GM19463 (cell line): ENCODE measurements around the gene KAT7.

Experiments
- ATAC-seq: cut with Tn5 transposase; IDR thresholded peaks from one replicate; pipeline ENCODE4 v1.9.1; 2021; ENCODE audit warnings: mild to moderate bottlenecking, moderate library complexity; ENCODE audit not compliant: unreplicated experiment

Gene KAT7

DNA sequence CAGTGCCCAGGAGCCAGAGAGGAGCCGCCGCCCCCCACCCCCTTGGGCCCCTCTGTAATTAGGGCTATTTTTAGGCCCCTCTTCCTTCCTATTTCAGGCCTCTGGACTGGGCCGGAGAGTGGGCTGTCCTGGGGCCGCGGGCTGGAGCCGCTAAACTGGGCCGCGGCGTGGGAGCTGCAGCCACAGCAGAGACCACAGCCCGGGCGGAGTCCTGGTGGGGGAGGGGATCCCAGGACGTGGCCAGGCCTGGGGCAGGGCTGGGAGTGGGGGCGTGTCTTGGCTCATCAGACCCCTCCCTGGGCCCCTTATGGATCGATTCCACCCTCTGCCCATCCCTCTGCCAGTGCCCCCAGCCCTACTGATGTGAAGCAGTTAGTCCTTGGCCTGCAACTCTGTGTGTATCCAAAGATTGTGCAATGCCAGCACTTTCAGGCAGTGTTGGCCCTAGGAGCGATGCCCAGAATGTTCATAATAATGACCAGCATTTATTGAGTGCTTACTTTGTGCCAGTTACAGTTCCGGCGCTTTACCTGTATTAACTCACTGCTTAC lies 74.4 kb downstream of the KAT7 start:
- no peak for ATAC-seq

DNA sequence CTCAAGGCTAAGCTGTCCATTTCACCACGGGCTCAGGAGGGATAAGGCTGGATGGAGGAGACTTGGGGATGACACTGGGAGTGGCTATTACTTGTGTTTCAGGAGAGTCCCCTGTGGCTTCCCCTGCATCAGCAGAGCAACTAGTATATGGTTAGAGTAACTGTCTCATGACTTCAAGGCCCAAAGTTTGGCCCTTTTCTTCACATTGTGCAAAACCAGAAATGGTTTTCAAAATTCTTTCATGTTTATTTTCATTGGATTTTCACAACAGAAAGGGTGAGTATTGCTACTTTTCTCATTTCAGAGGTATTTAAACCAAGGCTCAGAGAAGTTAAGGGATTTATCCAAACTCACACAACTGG lies 77.5 kb downstream of the KAT7 start:
- ATAC-seq, result no peak

DNA sequence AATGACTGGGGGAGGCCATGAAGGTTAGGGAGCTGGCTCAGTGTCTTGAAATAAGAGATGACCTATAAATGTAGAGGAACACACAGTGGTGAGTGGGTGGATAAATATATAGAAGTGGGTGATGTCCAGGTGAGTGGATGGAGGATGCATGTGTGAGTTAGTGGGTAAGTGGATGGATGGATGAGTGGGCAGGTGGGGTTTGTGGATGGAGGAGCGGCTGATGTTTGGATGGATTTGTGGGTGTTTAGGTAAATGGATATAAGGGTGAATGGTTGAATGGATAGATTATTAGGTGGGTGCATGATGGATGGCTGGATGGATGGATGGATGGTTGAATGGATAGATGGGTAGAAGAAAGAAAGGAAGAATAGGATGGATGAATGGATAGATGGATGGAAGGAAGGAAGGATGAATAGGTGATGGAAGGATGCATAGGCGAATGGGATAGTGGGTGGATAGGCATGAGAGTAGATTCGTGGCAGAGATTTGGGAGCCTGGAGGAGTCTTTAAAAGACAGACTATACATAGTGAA lies 78.5 kb downstream of the KAT7 start:
- no peak for ATAC-seq

DNA sequence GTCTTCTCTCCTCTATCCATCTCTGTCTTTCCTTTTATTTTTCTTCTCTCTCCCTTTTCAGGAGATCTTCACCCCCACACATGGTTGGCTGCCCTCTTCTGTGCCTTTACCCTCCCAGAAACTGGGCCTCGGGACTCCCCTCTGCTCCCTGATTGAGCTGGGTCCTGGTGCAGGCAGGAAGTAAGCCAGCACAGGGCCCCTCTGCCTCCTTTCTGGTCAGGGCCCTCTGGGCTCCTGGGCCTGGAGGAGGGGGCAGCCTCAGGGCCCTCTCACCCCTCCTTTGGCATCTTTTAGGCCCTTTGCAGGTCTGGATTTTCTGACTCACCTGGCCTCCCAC lies 80.5 kb downstream of the KAT7 start:
- no peak for ATAC-seq

DNA sequence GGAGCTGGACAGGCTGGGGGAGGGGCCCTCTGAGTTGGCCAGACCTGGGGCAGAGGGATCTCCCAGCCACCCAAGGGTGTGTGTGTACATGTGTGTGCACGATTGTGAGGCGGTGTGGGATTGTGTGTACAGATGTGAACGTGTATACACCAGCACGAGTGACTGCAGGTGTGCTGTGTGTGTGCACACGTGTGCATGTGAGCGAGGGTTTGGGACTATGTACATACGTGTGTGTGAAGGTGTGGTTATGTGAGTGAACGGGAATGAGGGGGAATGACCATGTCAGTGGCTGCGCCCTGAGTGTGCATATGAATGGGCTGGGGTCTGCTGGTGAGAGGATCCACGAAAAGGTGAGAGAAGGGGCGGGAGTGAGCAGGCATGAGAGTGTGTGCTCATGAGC lies 81.8 kb downstream of the KAT7 start:
- no peak for ATAC-seq

DNA sequence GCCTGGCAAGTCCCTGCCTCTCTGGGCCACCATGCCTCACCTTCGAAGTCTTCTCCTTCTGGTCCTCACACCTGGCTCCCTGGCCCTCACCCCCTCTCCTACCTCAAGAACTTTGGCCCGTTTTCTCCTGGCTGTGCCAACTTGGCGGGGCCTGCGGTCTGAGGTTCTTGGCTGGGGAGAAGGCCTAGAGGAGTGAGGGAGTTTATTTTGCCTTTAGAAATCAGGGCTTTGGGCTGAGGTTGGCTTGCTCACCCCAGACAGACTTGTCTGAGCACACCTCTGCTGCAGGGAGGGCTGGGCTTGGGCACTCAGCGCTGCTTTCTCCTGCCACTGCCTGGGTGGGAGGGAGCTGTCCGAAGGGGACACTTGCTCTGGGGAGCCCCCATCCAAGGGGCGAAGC lies 82.7 kb downstream of the KAT7 start:
- ATAC-seq, result no peak

DNA sequence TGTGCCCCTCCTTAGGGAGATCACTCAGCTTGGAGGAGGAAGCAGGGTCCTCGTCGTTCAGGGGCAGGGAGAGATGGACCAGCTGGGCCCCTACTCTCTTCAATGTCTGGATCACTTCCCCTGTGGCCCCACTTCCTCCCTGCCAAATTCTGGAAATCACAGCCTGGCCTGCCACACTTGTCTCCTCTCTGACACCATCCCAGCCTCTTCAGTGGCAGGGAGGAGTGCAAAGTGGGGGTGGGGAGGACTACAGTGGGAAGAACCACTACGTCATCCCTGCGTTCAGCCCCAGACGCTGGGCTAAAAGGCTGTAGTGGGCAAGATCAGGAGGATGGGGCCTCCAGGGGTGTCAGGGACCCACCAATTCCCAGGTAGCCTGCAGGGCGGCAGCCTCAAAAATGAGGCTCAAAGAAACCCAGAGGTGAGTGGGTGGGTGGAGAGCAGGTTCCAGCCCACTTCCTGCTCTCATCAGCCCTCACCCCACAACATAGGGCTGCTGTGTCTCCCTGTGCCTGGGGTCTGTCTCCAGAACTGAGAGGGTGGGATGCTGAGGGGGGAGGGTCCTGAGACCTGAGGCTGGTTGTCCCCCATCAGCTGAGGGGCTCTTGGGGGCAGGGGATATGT lies 84.4 kb downstream of the KAT7 start:
- ATAC-seq, result no peak

DNA sequence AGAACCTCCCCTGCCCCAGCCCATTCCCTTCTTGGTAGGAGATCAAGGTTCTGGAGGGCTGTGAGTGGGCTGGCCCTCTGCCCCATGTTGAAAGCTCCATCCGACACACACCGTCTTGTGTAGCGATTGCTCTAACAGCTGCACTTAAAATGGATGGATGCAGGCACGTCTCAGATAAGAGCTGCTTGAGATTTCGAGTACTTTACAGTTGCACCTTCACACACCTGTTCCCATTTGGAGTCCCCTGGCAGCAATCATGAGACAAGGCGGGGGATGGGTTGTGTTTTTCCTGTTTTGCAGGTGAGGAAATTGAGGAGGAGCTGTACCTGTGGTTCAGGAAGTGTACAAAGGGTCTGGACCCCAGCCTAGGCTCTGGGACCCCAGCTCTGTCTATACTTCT lies 85.0 kb downstream of the KAT7 start:
- no peak for ATAC-seq

DNA sequence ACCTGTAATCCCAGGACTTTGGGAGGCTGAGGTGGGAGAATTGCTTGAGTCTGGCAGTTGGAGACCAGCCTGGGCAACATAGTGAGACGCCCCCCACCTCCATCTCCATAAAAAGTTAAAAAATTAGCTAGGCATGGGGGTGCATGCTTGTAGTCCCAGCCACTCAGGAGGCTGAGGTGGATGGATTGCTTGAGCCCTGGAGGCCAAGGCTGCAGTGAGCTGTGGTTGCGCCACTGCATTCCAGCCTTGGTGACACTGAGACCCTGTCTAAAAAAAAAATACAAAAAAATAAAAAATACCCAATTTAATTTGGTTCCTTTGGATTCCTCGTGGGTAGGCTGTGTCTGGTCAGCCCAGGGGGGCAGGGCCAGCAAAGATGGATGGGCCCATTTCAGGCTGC lies 85.4 kb downstream of the KAT7 start:
- ATAC-seq, result no peak

DNA sequence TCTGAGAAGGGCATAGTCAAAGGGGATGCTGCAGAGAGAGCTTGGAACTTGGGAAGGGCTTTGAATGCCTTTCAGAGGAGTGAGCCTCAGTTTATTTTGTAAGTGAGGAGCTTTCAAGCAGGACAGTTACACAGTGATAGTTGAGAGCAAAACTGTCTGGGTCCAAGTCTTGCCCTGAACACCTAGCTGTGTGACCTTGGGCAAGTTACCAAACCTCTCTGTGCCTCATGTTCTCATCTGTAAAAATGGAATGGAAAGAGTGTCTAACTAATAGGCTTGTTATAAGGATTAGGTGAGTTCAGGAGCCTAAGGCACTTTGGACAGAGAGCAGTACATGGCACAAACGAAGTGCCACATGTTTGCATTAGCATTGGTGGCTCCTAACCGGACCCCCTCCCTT lies 86.4 kb downstream of the KAT7 start:
- no peak for ATAC-seq

DNA sequence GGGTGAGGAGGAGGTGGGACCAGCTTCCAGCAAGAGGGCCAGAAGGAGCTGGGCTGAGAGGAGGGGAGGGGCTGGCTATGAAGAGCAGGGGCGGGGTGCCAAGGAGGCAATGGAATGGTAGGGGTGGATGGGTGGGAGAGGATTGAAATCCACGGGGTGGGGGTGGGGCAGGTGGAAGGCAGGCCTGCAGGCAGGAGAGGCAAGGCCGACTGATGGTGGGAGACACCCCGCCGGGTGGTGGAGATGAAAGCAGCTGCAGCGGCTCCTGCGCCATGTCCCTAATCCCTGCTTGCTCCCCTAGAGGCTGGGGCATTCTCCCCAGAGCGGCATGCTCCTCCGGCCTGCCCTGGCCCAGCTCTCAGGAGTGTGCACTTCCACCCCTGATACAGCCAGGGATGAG lies 87.2 kb downstream of the KAT7 start:
- no peak for ATAC-seq

DNA sequence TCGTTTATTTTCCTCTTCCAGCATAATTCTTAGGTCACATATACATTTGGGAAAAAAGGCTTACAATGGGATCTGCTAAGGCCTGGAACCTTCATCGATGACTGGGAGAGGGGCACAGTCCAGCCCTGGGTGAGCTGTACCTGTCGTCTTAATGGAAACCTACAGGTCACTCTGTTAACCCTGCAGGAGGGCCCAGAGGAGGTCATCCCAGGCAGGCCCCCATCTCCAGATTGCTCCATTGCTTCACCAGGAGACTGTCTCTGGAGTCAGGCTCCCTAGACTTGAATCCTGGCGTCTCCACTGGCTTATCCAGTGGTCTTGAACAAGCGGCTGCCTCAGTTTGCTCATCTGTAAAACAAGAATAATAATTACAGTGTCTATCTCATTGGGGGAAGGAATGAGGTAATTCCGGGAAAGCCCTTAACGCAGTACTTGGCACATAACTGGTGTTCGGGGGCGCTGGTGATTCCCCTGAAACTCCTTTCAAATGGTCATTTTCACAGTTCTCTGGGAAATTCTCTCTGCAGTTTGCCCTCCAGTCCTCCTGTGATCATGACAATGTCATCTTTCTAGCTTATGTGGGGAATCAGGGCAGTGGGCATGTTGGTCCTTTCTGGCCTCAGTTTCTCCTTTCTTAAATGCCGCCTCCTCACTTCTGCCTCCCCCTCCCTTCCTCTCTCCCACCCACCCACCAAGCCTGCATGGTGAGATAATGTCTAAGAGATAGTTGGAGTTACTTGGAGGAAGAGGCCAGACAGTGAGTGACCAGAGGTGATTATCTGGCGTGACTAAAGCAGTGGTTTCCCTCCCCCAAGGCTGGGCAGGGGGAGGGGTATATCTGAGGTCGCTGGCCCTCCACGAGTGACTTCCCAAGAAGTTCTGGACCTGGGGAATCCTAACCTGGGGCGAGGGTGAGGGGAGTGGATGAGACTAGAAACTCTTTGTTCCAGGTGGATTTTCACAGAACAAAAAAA lies 90.7 kb downstream of the KAT7 start:
- ATAC-seq, result no peak

DNA sequence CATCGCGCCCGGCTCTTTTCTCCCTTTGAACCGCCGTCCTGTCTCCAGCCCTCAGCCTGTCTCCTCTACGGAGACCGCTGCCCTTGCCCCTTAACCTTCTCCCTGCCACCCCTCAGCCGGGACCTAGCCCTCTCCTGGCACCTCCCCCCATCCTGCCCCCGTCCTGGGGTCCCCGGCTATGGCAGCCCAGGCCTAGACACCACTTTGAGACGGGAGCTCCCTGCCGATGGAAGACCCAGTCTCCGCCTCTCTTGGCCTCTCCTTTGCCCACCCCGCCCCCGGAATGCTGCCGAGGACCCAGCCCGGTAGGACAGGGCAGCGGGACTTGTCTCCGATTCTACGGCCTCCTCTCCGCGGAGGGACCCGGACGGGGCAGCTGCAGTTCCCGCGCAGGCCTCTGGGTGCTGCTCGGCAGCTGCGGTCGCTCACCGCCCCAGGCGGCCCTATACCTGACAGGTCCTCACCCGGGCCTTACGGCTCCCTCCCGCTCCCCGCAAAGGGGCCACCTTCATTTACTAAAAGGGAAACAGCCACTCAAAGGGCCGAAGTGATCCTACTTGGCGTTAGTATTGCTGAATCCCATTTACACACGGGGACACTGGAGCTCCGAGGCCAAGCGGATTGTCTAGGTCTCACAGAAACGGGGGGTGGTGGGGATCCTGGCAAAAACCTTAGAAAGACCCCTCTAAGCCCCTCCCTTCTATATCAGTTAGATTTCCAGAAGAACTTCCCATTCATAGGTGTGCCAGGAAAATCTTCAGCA lies 92.0 kb downstream of the KAT7 start:
- peak; percentile 62 for ATAC-seq

DNA sequence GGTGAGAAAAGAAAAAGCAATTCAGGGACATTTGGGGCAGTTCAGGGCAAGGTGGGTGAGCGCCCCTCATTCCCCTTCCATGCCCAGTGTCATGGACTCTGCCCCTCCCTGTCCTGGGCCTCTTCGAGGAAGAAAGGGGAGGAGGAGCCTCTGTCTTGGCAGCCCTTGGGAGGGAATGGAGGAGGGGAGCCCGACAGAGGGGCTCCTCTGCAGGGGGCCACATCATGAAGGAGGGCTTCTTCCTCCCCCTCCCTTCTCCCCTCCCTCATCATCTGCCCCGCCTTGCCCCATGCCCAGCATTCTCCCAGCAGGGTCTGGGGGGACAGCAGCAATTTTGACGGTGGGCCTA lies 92.5 kb downstream of the KAT7 start:
- no peak for ATAC-seq

DNA sequence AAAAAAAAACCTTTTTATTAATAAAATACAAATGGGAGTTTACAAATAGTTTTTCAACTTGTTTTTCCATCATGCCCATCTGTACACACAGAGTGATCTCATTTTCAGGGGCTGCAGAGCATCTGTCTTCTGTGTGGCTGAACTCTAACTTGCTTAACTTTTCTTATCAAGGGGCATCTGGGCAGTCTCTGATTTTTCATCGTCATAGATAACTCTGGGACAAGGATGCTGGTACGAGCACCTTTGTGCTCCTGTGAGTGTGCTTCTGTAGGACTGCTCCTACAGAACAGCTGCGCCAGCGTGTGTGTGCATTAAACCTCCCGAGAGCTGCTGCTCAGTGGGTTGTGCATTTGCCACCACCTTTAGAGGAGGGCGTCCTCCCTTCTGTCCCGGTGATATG lies 94.0 kb downstream of the KAT7 start:
- ATAC-seq, result no peak
